B cell (primary cell): ENCODE measurements around the gene LSM3. TPM values are rescaled to one million over a fixed set of nuclear protein-coding genes. Genes with fewer than 3 reads are reported as not detected.

ENCODE experiments used
- ATAC-seq: fragments of 200-7000 bp; cut with Tn5 transposase; one replicate; pipeline ENCODE4 v1.10.0; 2021; ENCODE audit warnings: low read depth, mild to moderate bottlenecking, moderate number of reproducible peaks, moderate library complexity
- CTCF ChIA-PET: fragments of 350-600 bp; sonication (Branson Sonifier 250); formaldehyde crosslinking; loops from one replicate; lab custom pipeline; 2021; ENCODE audit warnings: antibody characterized with exemption, inconsistent platforms; lab: Charles Lee
- POLR2A ChIA-PET: fragments of 350-600 bp; sonication (Branson Sonifier 250); formaldehyde crosslinking; loops from one replicate; lab custom pipeline; 2021; ENCODE audit warnings: antibody characterized with exemption; lab: Charles Lee
- DNase-seq: peaks from one replicate; pipeline ENCODE4 v3.0.0; 2013
- H2AFZ ChIP-seq: 2 replicates; pipeline ENCODE4 v1.6.1; 2012; ENCODE audit warnings: mild to moderate bottlenecking, low read depth, low read length; ENCODE audit not compliant: insufficient read depth, poor library complexity, severe bottlenecking
- H3K27ac ChIP-seq, 2 donors: 1 replicate in 1 of 2; 2 replicates in 1 of 2; pipeline ENCODE4 v1.5.1; 2012 to 2013; ENCODE audit warnings: low read length in 2 of 2, mild to moderate bottlenecking in 2 of 2, moderate library complexity in 1 of 2
- H3K27me3 ChIP-seq, 4 experiments: fragments of 200-600 bp in 1 of 4; sonication (generic) in 1 of 4; replicated peaks in 1 of 4; 1 replicate in 2 of 4; 2 replicates in 2 of 4; pipeline versions ENCODE4 v1.6.1 to v1.7.0; 2013 to 2016; ENCODE audit warnings: low read length in 3 of 4, mild to moderate bottlenecking in 2 of 4, mixed read lengths in 1 of 4, moderate library complexity in 1 of 4; ENCODE audit not compliant: insufficient read depth in 4 of 4, control insufficient read depth in 3 of 4; ENCODE audit errors: control extremely low read depth in 1 of 4
- H3K36me3 ChIP-seq, 2 experiments: replicated peaks in 1 of 2; 1 replicate in 1 of 2; 2 replicates in 1 of 2; pipeline versions ENCODE4 v1.6.1 to v1.7.1; 2013; ENCODE audit warnings: low read length in 1 of 2; ENCODE audit not compliant: insufficient read depth in 2 of 2, control insufficient read depth in 1 of 2; ENCODE audit errors: control extremely low read depth in 1 of 2, extremely low read depth in 1 of 2
- H3K4me1 ChIP-seq, 2 donors: fragments of 200-600 bp in 1 of 2; sonication (generic) in 1 of 2; 1 replicate in 1 of 2; 2 replicates in 1 of 2; pipeline versions ENCODE4 v1.5.1 to v1.6.1; 2013 to 2017; ENCODE audit warnings: low read length in 2 of 2; ENCODE audit not compliant: control insufficient read depth in 2 of 2, insufficient read depth in 2 of 2
- H3K4me2 ChIP-seq: replicated peaks from 2 replicates; pipeline ENCODE3; 2012; ENCODE audit warnings: mild to moderate bottlenecking, low read depth, low read length; ENCODE audit not compliant: poor library complexity, severe bottlenecking
- H3K4me3 ChIP-seq, 5 experiments: fragments of 200-600 bp in 1 of 5; sonication (generic) in 1 of 5; 1 replicate in 3 of 5; 2 replicates in 2 of 5; pipeline versions ENCODE4 v1.5.1 to v1.7.0; 2011 to 2016; ENCODE audit warnings: low read length in 4 of 5, mild to moderate bottlenecking in 4 of 5, low read depth in 2 of 5, control low read depth in 1 of 5, moderate library complexity in 1 of 5; ENCODE audit not compliant: insufficient read depth in 1 of 5; ENCODE audit errors: control extremely low read depth in 1 of 5, extremely low read depth in 1 of 5
- H3K79me2 ChIP-seq: fragments of 200-600 bp; sonication (generic); one replicate; pipeline ENCODE4 v1.6.0; 2016; ENCODE audit warnings: low read length; ENCODE audit not compliant: control insufficient read depth, insufficient read depth
- H3K9ac ChIP-seq: fragments of 200-600 bp; sonication (generic); 2 replicates; pipeline ENCODE4 v1.6.1; 2017; ENCODE audit warnings: mild to moderate bottlenecking, low read length, moderate library complexity
- H3K9me3 ChIP-seq, 3 donors: one replicate each; pipeline versions ENCODE4 v1.6.1 to v1.7.1; 2013; ENCODE audit warnings: low read length in 2 of 3; ENCODE audit not compliant: control insufficient read depth in 2 of 3, insufficient read depth in 1 of 3; ENCODE audit errors: control extremely low read depth in 1 of 3
- H4K20me1 ChIP-seq: 2 replicates; pipeline ENCODE4 v1.6.0; 2012; ENCODE audit warnings: mild to moderate bottlenecking, low read length; ENCODE audit not compliant: insufficient read depth, control insufficient read depth, poor library complexity, severe bottlenecking
- H3K27ac Mint-ChIP-seq: one replicate; pipeline ENCODE4 v1.8.0; 2021; ENCODE audit warnings: mixed read lengths
- H3K27me3 Mint-ChIP-seq: one replicate; pipeline ENCODE4 v1.8.0; 2021; ENCODE audit warnings: mixed read lengths
- H3K4me1 Mint-ChIP-seq: one replicate; pipeline ENCODE4 v1.8.0; 2021; ENCODE audit warnings: mixed read lengths
- H3K4me3 Mint-ChIP-seq: one replicate; pipeline ENCODE4 v1.8.0; 2021; ENCODE audit warnings: mixed read lengths
- H3K9me3 Mint-ChIP-seq: one replicate; pipeline ENCODE4 v1.8.0; 2022; ENCODE audit warnings: mixed read lengths; ENCODE audit not compliant: insufficient read depth
- CTCF ChIP-seq: fragments of 200-600 bp; IDR thresholded peaks from one replicate; pipeline ENCODE4 v1.8.0; 2022; ENCODE audit warnings: antibody characterized with exemption, mild to moderate bottlenecking
- EZH2 ChIP-seq: IDR thresholded peaks from 2 replicates; pipeline ENCODE4 v1.6.1; 2012; ENCODE audit warnings: borderline replicate concordance, low read depth, mild to moderate bottlenecking, moderate library complexity, low read length; ENCODE audit not compliant: insufficient read depth, poor library complexity, severe bottlenecking
- WGBS: methylation state at CpG from one replicate; pipeline ENCODE4 v1.1.5; 2013; ENCODE audit warnings: missing lambda C conversion rate; ENCODE audit not compliant: insufficient coverage; 5-methylcytosine and 5-hydroxymethylcytosine counted together
- intact Hi-C: fragments of 100-400 bp; cut with micrococcal nuclease; formaldehyde crosslinking; loops from one replicate; pipeline ENCODE4 v1.10.0; 2022
- polyA plus RNA-seq: library from polyadenylated mRNA; depleted of rRNA; stranded (reverse); fragments of >200 nt; gene quantifications from 2 replicates; pipeline ENCODE4 v1.2.3, GENCODE V29; 2012
- total RNA-seq, 2 donors: library from RNA; stranded (reverse); fragments of 120-200 nt in 1 of 2; gene quantifications; 1 replicate in 1 of 2; 2 replicates in 1 of 2; pipeline versions ENCODE4 v1.2.3 to v1.2.4, GENCODE V29; 2013 to 2022

Gene LSM3
- total and polyA plus RNA-seq, 2 donors (not counting 1 experiment from before 2014, with no cell fraction given) = 2.8 to 10.0 TPM

GRCh38 chr3:14239940-14240339 lies 61.3 kb downstream of the LSM3 start:
- H2AFZ ChIP-seq = no peak overlapping the region
- H3K4me1 ChIP-seq = no peaks in the 10 kb centered on the region
- DNase-seq = no peak
- H3K27me3 Mint-ChIP-seq = peaks cover 22% of the 10 kb centered on the region
- H3K27ac ChIP-seq = no peak overlapping the region
- H4K20me1 ChIP-seq = no peaks in the 10 kb centered on the region
- no peak overlapping the region for H3K4me3 ChIP-seq
- H3K27ac Mint-ChIP-seq = no peak overlapping the region
- ChIA-PET POLR2A (no interaction called here), CTCF (no interaction called here)
- ATAC-seq = no peak
- H3K4me1 Mint-ChIP-seq = no peaks in the 10 kb centered on the region
- intact Hi-C loops = no loop called here
- no peaks in the 10 kb centered on the region for H3K9me3 Mint-ChIP-seq
- no peaks in the 10 kb centered on the region for H3K27me3 ChIP-seq
- H3K4me2 ChIP-seq = no peak overlapping the region
- no peak overlapping the region for H3K9ac ChIP-seq
- no peaks in the 10 kb centered on the region for H3K9me3 ChIP-seq
- H3K36me3 ChIP-seq = no peaks in the 10 kb centered on the region
- TF ChIP-seq EZH2 (no peak), CTCF (no peak)
- no peaks in the 10 kb centered on the region for H3K79me2 ChIP-seq
- no peak overlapping the region for H3K4me3 Mint-ChIP-seq

- H3K4me3 ChIP-seq = no peak overlapping the region
- H3K9me3 ChIP-seq = no peaks in the 10 kb centered on the region
- POLR2A ChIA-PET = no interaction called here
- TF ChIP-seq EZH2 (no peak), CTCF (no peak)
- H2AFZ ChIP-seq = no peak overlapping the region
- DNase-seq (no peak), ATAC-seq (no peak)
- no peaks in the 10 kb centered on the region for H3K27me3 ChIP-seq
- peaks cover 23% of the 10 kb centered on the region for H3K27me3 Mint-ChIP-seq
- 46% methylated on average over 2 of the region's 4 CpGs for WGBS
- H4K20me1 ChIP-seq = no peaks in the 10 kb centered on the region
- no peaks in the 10 kb centered on the region for H3K79me2 ChIP-seq
- no peaks in the 10 kb centered on the region for H3K36me3 ChIP-seq
- no peaks in the 10 kb centered on the region for H3K4me1 ChIP-seq
- no peak overlapping the region for H3K9ac ChIP-seq
- H3K4me1 Mint-ChIP-seq = no peaks in the 10 kb centered on the region
- no peak overlapping the region for H3K4me3 Mint-ChIP-seq
- H3K27ac ChIP-seq = no peak overlapping the region
- H3K4me2 ChIP-seq = no peak overlapping the region
- CTCF ChIA-PET = no interaction called here
- intact Hi-C loops = no loop called here
- no peak overlapping the region for H3K27ac Mint-ChIP-seq
- no peaks in the 10 kb centered on the region for H3K9me3 Mint-ChIP-seq
Measured at GRCh38 chr3:14240366-14240765, 61.7 kb downstream of the LSM3 start.
